Measurements from ENCODE around the gene POLDIP2. TPM values are rescaled to one million over a fixed set of nuclear protein-coding genes. Genes with fewer than 3 reads are reported as not detected.

POLDIP2 gene
- total RNA-seq, 4 donors from 2014 or later = 66.8 to 102 (median 90.9) TPM

- no peak overlapping the region for H3K4me3 ChIP-seq
- peaks cover 0 to 22% (median 0%) of the 10 kb centered on the region in 3 donors for H3K4me1 ChIP-seq
- no peak overlapping the region for H3K27ac ChIP-seq
- TF ChIP-seq, protein P1, sequence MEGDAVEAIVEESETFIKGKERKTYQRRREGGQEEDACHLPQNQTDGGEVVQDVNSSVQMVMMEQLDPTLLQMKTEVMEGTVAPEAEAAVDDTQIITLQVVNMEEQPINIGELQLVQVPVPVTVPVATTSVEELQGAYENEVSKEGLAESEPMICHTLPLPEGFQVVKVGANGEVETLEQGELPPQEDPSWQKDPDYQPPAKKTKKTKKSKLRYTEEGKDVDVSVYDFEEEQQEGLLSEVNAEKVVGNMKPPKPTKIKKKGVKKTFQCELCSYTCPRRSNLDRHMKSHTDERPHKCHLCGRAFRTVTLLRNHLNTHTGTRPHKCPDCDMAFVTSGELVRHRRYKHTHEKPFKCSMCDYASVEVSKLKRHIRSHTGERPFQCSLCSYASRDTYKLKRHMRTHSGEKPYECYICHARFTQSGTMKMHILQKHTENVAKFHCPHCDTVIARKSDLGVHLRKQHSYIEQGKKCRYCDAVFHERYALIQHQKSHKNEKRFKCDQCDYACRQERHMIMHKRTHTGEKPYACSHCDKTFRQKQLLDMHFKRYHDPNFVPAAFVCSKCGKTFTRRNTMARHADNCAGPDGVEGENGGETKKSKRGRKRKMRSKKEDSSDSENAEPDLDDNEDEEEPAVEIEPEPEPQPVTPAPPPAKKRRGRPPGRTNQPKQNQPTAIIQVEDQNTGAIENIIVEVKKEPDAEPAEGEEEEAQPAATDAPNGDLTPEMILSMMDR (IDR thresholded peaks at IDR 0.05) = no peak
- no peak for TF ChIP-seq POLR2A (IDR thresholded peaks at IDR 0.05)
- intact Hi-C loops (cut with DNase I) = no loop called here
- peaks cover 5 to 61% (median 12%) of the 10 kb centered on the region in 3 donors for H3K36me3 ChIP-seq
- 66 to 76% methylated on average over 4 of the region's 4 CpGs for WGBS, 2 donors
- H3K9me3 ChIP-seq = no peaks in the 10 kb centered on the region
- no peaks in the 10 kb centered on the region for H3K27me3 ChIP-seq
- no peak for DNase-seq
These were observed 29.0 kb downstream of the POLDIP2 start for GRCh38 chr17:28328325-28328724.

GRCh38 chr17:28327709-28328108 is 29.6 kb downstream of the POLDIP2 start:
- no peak for TF ChIP-seq POLR2A (IDR thresholded peaks at IDR 0.05)
- TF ChIP-seq, protein P1 (IDR thresholded peaks at IDR 0.05) = no peak
- Histone ChIP-seq H3K36me3 (peaks cover 5 to 61% (median 12%) of the 10 kb centered on the region in 3 donors), H3K4me1 (peaks cover 0 to 19% (median 0%) of the 10 kb centered on the region in 3 donors), H3K4me3 (no peak overlapping the region), H3K27ac (no peak overlapping the region), H3K27me3 (no peaks in the 10 kb centered on the region), H3K9me3 (no peaks in the 10 kb centered on the region)
- intact Hi-C loops (cut with DNase I) = no loop called here
- WGBS, 2 donors = 54 to 79% methylated on average over 3 of the region's 3 CpGs
- no peak for DNase-seq

- DNase-seq = no peak
These were observed 30.2 kb downstream of the POLDIP2 start for GRCh38 chr17:28327031-28327607.

DNA sequence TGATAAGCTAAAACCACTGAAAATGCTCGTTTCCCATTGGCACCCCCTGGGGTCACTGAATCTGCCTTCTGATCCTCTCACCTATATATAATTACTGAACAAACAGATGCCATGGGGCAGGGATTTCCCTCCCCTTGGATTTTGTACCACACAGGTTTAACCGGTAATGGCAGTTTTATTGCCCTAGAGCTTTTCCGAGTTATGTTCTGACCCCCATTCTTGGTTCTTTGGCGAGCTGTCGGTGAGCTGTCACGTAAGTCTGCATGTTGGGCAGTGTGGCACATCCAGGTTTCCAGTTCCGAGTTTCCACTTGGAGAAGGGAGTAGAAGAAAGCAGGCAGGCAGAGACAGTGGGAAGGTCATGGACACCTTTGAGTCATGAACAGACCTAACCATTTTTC is 31.2 kb downstream of the POLDIP2 start:
- H3K9me3 ChIP-seq = no peaks in the 10 kb centered on the region
- WGBS, 2 donors = 48 to 78% methylated on average over 5 to 6 of the region's 7 CpGs
- intact Hi-C loops (cut with DNase I) = no loop called here
- H3K27me3 ChIP-seq = no peaks in the 10 kb centered on the region
- H3K4me3 ChIP-seq = no peak overlapping the region
- peaks cover 5 to 48% (median 5%) of the 10 kb centered on the region in 3 donors for H3K36me3 ChIP-seq
- H3K4me1 ChIP-seq = peaks cover 0 to 19% (median 0%) of the 10 kb centered on the region in 3 donors
- no peak for DNase-seq
- H3K27ac ChIP-seq = no peak overlapping the region
- no peak for TF ChIP-seq POLR2A (IDR thresholded peaks at IDR 0.05)
- TF ChIP-seq, protein P1 (IDR thresholded peaks at IDR 0.05) = no peak

More at GRCh38 chr17:28327031-28327607, 30.2 kb downstream of the POLDIP2 start:
- H3K4me1 ChIP-seq = peaks cover 0 to 19% (median 0%) of the 10 kb centered on the region in 3 donors
- no peak overlapping the region for H3K4me3 ChIP-seq
- intact Hi-C loops (cut with DNase I) = no loop called here
- no peaks in the 10 kb centered on the region for H3K27me3 ChIP-seq
- TF ChIP-seq, protein P1 (IDR thresholded peaks at IDR 0.05) = no peak
- TF ChIP-seq POLR2A (IDR thresholded peaks at IDR 0.05) = no peak
- peaks cover 5 to 58% (median 12%) of the 10 kb centered on the region in 3 donors for H3K36me3 ChIP-seq
- no peaks in the 10 kb centered on the region for H3K9me3 ChIP-seq
- WGBS, 2 donors = 65 to 80% methylated on average over 8 to 9 of the region's 9 CpGs
- no peak overlapping the region for H3K27ac ChIP-seq

DNA sequence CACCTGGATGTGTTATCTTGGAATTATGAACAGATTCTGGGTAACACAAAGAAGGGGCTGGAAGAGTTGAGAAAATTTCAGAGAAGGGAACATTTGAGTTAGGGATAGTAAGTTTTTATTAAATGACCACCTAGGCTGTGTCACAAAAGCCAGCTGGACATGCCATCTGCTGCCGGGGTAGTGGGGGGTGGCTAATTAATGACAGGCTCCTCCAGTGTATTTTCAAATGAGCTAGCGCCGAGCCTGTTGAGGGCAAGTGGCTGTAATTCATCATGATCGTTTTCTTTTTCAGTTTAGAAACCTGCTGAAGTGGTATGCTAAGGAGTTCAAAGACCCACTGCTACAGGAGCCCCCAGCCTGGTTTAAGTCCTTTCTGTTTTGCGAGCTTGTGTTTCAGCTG is 32.1 kb downstream of the POLDIP2 start:
- no peak for DNase-seq

More for the DNA sequence above, 32.1 kb downstream of the POLDIP2 start:
- peaks cover 5 to 39% (median 5%) of the 10 kb centered on the region in 3 donors for H3K36me3 ChIP-seq
- no peaks in the 10 kb centered on the region for H3K9me3 ChIP-seq
- intact Hi-C loops (cut with DNase I) = no loop called here
- no peaks in the 10 kb centered on the region for H3K27me3 ChIP-seq
- no peak overlapping the region for H3K4me3 ChIP-seq
- H3K27ac ChIP-seq = no peak overlapping the region
- no peak for TF ChIP-seq POLR2A (IDR thresholded peaks at IDR 0.05)
- TF ChIP-seq, protein P1 (IDR thresholded peaks at IDR 0.05) = no peak
- H3K4me1 ChIP-seq = peaks cover 0 to 22% (median 0%) of the 10 kb centered on the region in 3 donors
- WGBS, 2 donors = 66 to 80% methylated on average over 4 to 5 of the region's 5 CpGs
